ENCODE results near the gene ANKDD1B. TPM values are rescaled to one million over a fixed set of nuclear protein-coding genes. Genes with fewer than 3 reads are reported as not detected.

Gene ANKDD1B
- polyA plus RNA-seq, 1 of the 3 experiments (the other 2 are of a cell fraction), result 0.12 TPM

DNA sequence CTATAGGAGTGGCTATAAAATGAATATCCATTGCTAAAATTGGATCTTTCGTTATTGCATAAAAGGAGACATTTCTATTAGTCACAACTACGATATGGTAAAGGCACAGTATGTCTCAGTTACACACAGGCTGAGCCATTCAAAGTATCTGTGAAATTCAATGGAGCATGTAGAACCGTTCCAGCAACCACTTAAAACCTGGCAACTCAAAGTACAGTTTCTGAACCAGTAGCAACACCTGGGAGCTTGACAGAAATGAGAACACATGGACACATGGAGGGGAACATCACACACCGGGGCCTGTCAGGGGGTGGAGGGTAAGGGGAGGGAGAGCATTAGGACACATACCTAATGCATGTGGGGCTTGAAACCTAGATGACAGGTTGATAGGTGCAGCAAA, 90.6 kb downstream of the ANKDD1B start:
- CTCF ChIA-PET, result no interaction called here

DNA sequence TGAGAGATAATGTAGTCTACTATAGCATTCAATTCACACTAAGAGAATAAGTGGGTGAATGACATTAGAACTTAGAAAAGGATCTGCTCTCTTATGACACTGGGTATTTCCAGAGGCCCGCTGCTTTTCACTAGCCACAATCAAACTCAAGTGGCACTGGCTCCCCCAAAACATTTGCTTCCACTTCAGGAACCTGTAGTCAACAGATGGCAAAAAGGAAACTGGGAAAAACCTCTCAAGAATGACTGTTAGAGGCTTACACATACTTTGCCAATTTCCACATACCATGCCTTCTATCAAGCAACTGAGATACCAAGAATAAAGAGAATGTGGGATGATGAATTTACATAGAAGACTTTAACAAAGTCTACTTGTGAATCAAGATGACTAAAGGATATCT, 94.8 kb downstream of the ANKDD1B start:
- Histone ChIP-seq H3F3A (replicated peaks; ENCODE audit: insufficient read depth) (no peaks in the 10 kb centered on the region), H2AFZ (ENCODE audit: low read depth) (no peak overlapping the region), H3K9ac (no peak overlapping the region), H3K4me1 (ENCODE audit: control insufficient read depth in 1 of 2, insufficient read depth in 2 of 2, low read depth in 1 of 2, low read length in 1 of 2) (no peaks in the 10 kb centered on the region), H3K79me2 (ENCODE audit: insufficient read depth) (peaks cover 17% of the 10 kb centered on the region), H3K4me2 (no peak overlapping the region), H4K20me1 (ENCODE audit: insufficient read depth) (no peaks in the 10 kb centered on the region), H3K9me2 (no peaks in the 10 kb centered on the region), H3K36me3 (replicated peaks in 1 of 2; ENCODE audit: control insufficient read depth in 1 of 2, insufficient read depth in 2 of 2, low read length in 1 of 2) (peaks cover 43 to 56% of the 10 kb centered on the region in 2 experiments), H3K27ac (ENCODE audit: low read depth in 2 of 2, low read length in 1 of 2) (no peak overlapping the region), H3K4me3 (ENCODE audit: low read depth in 2 of 2, low read length in 1 of 2) (no peak overlapping the region), H3K27me3 (ENCODE audit: insufficient read depth) (no peaks in the 10 kb centered on the region), H3K9me3 (no peaks in the 10 kb centered on the region)
- POLR2A ChIA-PET, result no interaction called here
- TF ChIP-seq TEAD4 (IDR thresholded peaks at IDR 0.05; ENCODE audit: borderline replicate concordance, insufficient read depth) (no peak), RXRA (IDR thresholded peaks at IDR 0.05; ENCODE audit: borderline replicate concordance, low read depth) (no peak), NFIC (IDR thresholded peaks at IDR 0.05; ENCODE audit: borderline replicate concordance) (no peak)
- TF ChIP-seq, protein P1, sequence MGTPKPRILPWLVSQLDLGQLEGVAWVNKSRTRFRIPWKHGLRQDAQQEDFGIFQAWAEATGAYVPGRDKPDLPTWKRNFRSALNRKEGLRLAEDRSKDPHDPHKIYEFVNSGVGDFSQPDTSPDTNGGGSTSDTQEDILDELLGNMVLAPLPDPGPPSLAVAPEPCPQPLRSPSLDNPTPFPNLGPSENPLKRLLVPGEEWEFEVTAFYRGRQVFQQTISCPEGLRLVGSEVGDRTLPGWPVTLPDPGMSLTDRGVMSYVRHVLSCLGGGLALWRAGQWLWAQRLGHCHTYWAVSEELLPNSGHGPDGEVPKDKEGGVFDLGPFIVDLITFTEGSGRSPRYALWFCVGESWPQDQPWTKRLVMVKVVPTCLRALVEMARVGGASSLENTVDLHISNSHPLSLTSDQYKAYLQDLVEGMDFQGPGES (IDR thresholded peaks at IDR 0.05; ENCODE audit: low read depth, low read length), result no peak
- CTCF ChIA-PET, result no interaction called here
- no peak for DNase-seq
- WGBS (ENCODE audit: low lambda C conversion rate), result 100% methylated on average over 1 of the region's 1 CpG

More for the DNA sequence above, 90.6 kb downstream of the ANKDD1B start:
- Histone ChIP-seq H3K4me2 (no peak overlapping the region), H3K4me1 (ENCODE audit: control insufficient read depth in 1 of 2, insufficient read depth in 2 of 2, low read depth in 1 of 2, low read length in 1 of 2) (no peaks in the 10 kb centered on the region), H3K36me3 (replicated peaks in 1 of 2; ENCODE audit: control insufficient read depth in 1 of 2, insufficient read depth in 2 of 2, low read length in 1 of 2) (peaks cover 25 to 31% of the 10 kb centered on the region in 2 experiments), H3F3A (replicated peaks; ENCODE audit: insufficient read depth) (no peaks in the 10 kb centered on the region), H3K9ac (no peak overlapping the region), H3K27ac (ENCODE audit: low read depth in 2 of 2, low read length in 1 of 2) (no peak overlapping the region), H3K9me2 (no peaks in the 10 kb centered on the region), H4K20me1 (ENCODE audit: insufficient read depth) (no peaks in the 10 kb centered on the region), H3K4me3 (ENCODE audit: low read depth in 2 of 2, low read length in 1 of 2) (no peak overlapping the region), H3K9me3 (no peaks in the 10 kb centered on the region), H3K27me3 (ENCODE audit: insufficient read depth) (no peaks in the 10 kb centered on the region), H2AFZ (ENCODE audit: low read depth) (no peak overlapping the region), H3K79me2 (ENCODE audit: insufficient read depth) (no peaks in the 10 kb centered on the region)
- WGBS (ENCODE audit: low lambda C conversion rate), result 96% methylated on average over 4 of the region's 4 CpGs
- TF ChIP-seq, protein P2, sequence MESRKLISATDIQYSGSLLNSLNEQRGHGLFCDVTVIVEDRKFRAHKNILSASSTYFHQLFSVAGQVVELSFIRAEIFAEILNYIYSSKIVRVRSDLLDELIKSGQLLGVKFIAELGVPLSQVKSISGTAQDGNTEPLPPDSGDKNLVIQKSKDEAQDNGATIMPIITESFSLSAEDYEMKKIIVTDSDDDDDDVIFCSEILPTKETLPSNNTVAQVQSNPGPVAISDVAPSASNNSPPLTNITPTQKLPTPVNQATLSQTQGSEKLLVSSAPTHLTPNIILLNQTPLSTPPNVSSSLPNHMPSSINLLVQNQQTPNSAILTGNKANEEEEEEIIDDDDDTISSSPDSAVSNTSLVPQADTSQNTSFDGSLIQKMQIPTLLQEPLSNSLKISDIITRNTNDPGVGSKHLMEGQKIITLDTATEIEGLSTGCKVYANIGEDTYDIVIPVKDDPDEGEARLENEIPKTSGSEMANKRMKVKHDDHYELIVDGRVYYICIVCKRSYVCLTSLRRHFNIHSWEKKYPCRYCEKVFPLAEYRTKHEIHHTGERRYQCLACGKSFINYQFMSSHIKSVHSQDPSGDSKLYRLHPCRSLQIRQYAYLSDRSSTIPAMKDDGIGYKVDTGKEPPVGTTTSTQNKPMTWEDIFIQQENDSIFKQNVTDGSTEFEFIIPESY (IDR thresholded peaks at IDR 0.05; ENCODE audit: borderline replicate concordance, low read depth), result no peak
- TF ChIP-seq, protein P1 (IDR thresholded peaks at IDR 0.05; ENCODE audit: low read depth, low read length), result no peak
- TF ChIP-seq EP300 (IDR thresholded peaks at IDR 0.05; ENCODE audit: borderline replicate concordance in 1 of 2, low read depth in 1 of 2, low read length in 1 of 2) (no peak), FOSL2 (IDR thresholded peaks at IDR 0.05; ENCODE audit: borderline replicate concordance, low read depth) (no peak), RAD21 (IDR thresholded peaks at IDR 0.05; ENCODE audit: low read length) (no peak), NFIC (IDR thresholded peaks at IDR 0.05; ENCODE audit: borderline replicate concordance) (no peak)
- TF ChIP-seq, protein P3, sequence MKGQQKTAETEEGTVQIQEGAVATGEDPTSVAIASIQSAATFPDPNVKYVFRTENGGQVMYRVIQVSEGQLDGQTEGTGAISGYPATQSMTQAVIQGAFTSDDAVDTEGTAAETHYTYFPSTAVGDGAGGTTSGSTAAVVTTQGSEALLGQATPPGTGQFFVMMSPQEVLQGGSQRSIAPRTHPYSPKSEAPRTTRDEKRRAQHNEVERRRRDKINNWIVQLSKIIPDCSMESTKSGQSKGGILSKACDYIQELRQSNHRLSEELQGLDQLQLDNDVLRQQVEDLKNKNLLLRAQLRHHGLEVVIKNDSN (IDR thresholded peaks at IDR 0.05; ENCODE audit: borderline replicate concordance, low read depth), result no peak
- POLR2A ChIA-PET, result no interaction called here
- no peak for DNase-seq

Measured in SK-N-SH (cell line).